GM12892 (cell line): ENCODE measurements around the gene POPDC2.

Experiments
- POLR2A ChIP-seq: IDR thresholded peaks from 2 replicates; pipeline ENCODE4 v1.6.1; 2011; ENCODE audit warnings: low read depth, low read length, control low read depth
- POLR2AphosphoS5 ChIP-seq: IDR thresholded peaks from 2 replicates; pipeline ENCODE4 v1.6.1; 2011; ENCODE audit warnings: low read depth, low read length, control low read depth
- TAF1 ChIP-seq: IDR thresholded peaks from 2 replicates; pipeline ENCODE4 v1.6.1; 2011; ENCODE audit warnings: low read depth, mild to moderate bottlenecking, control low read depth, low read length, borderline replicate concordance

GRCh38 chr3:119659606-119660291 is 640 bp downstream of the POPDC2 start:
- TF ChIP-seq POLR2A (no peak), POLR2AphosphoS5 (no peak), TAF1 (no peak)
